Mucosa of descending colon (tissue), 3 donors: Measurements from ENCODE around the gene CXCL12. TPM values are rescaled to one million over a fixed set of nuclear protein-coding genes. Genes with fewer than 3 reads are reported as not detected.

Source experiments
- ATAC-seq: fragments of 200-7000 bp; cut with Tn5 transposase; one replicate; pipeline ENCODE4 v1.9.1; 2020; ENCODE audit warnings: mild to moderate bottlenecking, moderate library complexity
- DNase-seq, 3 donors: peaks; one replicate each; pipeline ENCODE4 v3.0.0-alpha.2; 2020
- H3K36me3 ChIP-seq: fragments of 200-600 bp; one replicate; pipeline ENCODE4 v1.8.0; 2021; ENCODE audit warnings: low read depth, mild to moderate bottlenecking
- H3K4me1 ChIP-seq: fragments of 200-600 bp; one replicate; pipeline ENCODE4 v1.8.0; 2021; ENCODE audit warnings: low read depth, mild to moderate bottlenecking
- H3K4me3 ChIP-seq: fragments of 200-600 bp; one replicate; pipeline ENCODE4 v1.8.0; 2021; ENCODE audit warnings: mild to moderate bottlenecking
- H3K9me3 ChIP-seq: fragments of 200-600 bp; one replicate; pipeline ENCODE4 v1.8.0; 2021; ENCODE audit warnings: mild to moderate bottlenecking
- CTCF ChIP-seq: fragments of 200-600 bp; IDR thresholded peaks from one replicate; pipeline ENCODE4 v1.8.0; 2022; ENCODE audit warnings: antibody characterized with exemption, mild to moderate bottlenecking
- intact Hi-C, 2 donors: fragments of 100-400 bp; cut with DNase I in 1 of 2; cut with micrococcal nuclease in 1 of 2; formaldehyde crosslinking; loops; one replicate each; pipeline versions ENCODE4 v1.11.0 to v1.11.1; 2022; cut with DNase I, micrococcal nuclease
- total RNA-seq, 3 donors: library from RNA; stranded (reverse); fragmentation: NEBNext Ultra II Directional in 2 of 3; extraction: Animal tissue kit (Norgen Biotek cat#: 25700) in 2 of 3; gene quantifications; one replicate each; pipeline versions ENCODE4 v1.2.1 to v1.2.4, GENCODE V29; 2021 to 2023
- donor health status: DM: no; HTN: no; CAD: no; lungs with moderate emphysema.
- donor health status: DM: no; HTN: no; CAD: no.
- donor health status: DM: no; HTN: yes; CAD: no.

CXCL12 gene
- total RNA-seq, 3 donors from 2014 or later, result 17.1 to 97.8 (median 51.3) TPM

- intact Hi-C loops, result no loop called here
- no peaks in the 10 kb centered on the region for H3K9me3 ChIP-seq
- DNase-seq (no peak), ATAC-seq (no peak)
- no peak overlapping the region for H3K4me3 ChIP-seq
- no peaks in the 10 kb centered on the region for H3K36me3 ChIP-seq
- no peaks in the 10 kb centered on the region for H3K4me1 ChIP-seq
- TF ChIP-seq CTCF, result no peak
Measured at GRCh38 chr10:44413416-44413815, 28.5 kb upstream of the CXCL12 start.

- Histone ChIP-seq H3K36me3 (no peaks in the 10 kb centered on the region), H3K4me3 (no peak overlapping the region), H3K9me3 (no peaks in the 10 kb centered on the region), H3K4me1 (no peaks in the 10 kb centered on the region)
- no peak for DNase-seq
- no peak for ATAC-seq
- intact Hi-C loops, result no loop called here
- no peak for TF ChIP-seq CTCF
Measured at GRCh38 chr10:44411251-44411650, 26.4 kb upstream of the CXCL12 start.

- no peaks in the 10 kb centered on the region for H3K9me3 ChIP-seq
- TF ChIP-seq CTCF, result no peak
- H3K36me3 ChIP-seq, result no peaks in the 10 kb centered on the region
- intact Hi-C loops, result no loop called here
- DNase-seq, result no peak
- no peaks in the 10 kb centered on the region for H3K4me1 ChIP-seq
- no peak overlapping the region for H3K4me3 ChIP-seq
- ATAC-seq, result no peak
Measured at GRCh38 chr10:44404741-44405437, 20.0 kb upstream of the CXCL12 start.

GRCh38 chr10:44402465-44403195, 17.7 kb upstream of the CXCL12 start:
- no peaks in the 10 kb centered on the region for H3K9me3 ChIP-seq
- no peak overlapping the region for H3K4me3 ChIP-seq
- DNase-seq (no peak), ATAC-seq (no peak)
- no peak for TF ChIP-seq CTCF
- intact Hi-C loops, result no loop called here
- no peaks in the 10 kb centered on the region for H3K36me3 ChIP-seq
- no peaks in the 10 kb centered on the region for H3K4me1 ChIP-seq

- intact Hi-C loops, result no loop called here
- H3K9me3 ChIP-seq, result no peaks in the 10 kb centered on the region
- no peaks in the 10 kb centered on the region for H3K4me1 ChIP-seq
- H3K4me3 ChIP-seq, result no peak overlapping the region
- no peaks in the 10 kb centered on the region for H3K36me3 ChIP-seq
- TF ChIP-seq CTCF, result no peak
- DNase-seq (no peak), ATAC-seq (no peak)
Measured at GRCh38 chr10:44400541-44400940, 15.6 kb upstream of the CXCL12 start.
